ENCODE measurements around the gene MYZAP. TPM values are rescaled to one million over a fixed set of nuclear protein-coding genes. Genes with fewer than 3 reads are reported as not detected.

The MYZAP gene
- total and polyA plus RNA-seq, 2 of the 8 experiments (the other 6 are each of a cell fraction or from before 2014, with no cell fraction given) = 0.41 to 0.65 TPM

DNA sequence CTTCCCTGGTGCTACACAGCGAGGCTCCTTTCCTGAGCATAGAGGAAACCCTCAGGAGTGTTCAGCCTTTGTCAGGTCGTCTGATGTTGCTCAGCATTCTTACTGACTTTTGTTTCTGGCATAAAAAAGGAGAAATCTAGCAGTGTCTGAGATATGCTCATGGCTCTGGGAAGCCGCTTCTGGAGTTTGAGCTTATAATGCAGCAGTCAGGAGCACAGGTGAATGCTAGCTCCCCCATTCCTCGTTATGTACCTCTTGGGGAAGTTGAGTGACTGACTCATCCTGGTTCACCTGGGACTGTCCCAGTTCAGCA is 49.2 kb upstream of the MYZAP start:
- H3K27me3 ChIP-seq (replicated peaks in 1 of 4; ENCODE audit: control insufficient read depth in 3 of 4, extremely low read depth in 1 of 4, insufficient read depth in 3 of 4, low read length in 3 of 4) = no peaks in the 10 kb centered on the region
- H3K9ac ChIP-seq (replicated peaks in 1 of 4; ENCODE audit: extremely low read depth in 1 of 4, low read depth in 3 of 4, low read length in 3 of 4) = no peak overlapping the region
- FAIRE-seq (no peak), DNase-seq (ENCODE audit: low read depth in 1 of 2, low spot score in 2 of 2) (no peak)
- no peak overlapping the region for H2BK120ac ChIP-seq (replicated peaks; ENCODE audit: low read depth, low read length)
- no peak overlapping the region for H2AK5ac ChIP-seq (ENCODE audit: low read depth, low read length)
- H2BK5ac ChIP-seq (ENCODE audit: low read depth, low read length) = no peak overlapping the region
- no peaks in the 10 kb centered on the region for H3K79me2 ChIP-seq (ENCODE audit: control insufficient read depth in 1 of 2, insufficient read depth in 2 of 2, low read length in 2 of 2)
- no peak overlapping the region for H4K8ac ChIP-seq (ENCODE audit: extremely low read depth, insufficient read depth, low read length)
- no peak overlapping the region for H3K56ac ChIP-seq (replicated peaks; ENCODE audit: insufficient read length, low read depth, low read length)
- H2BK20ac ChIP-seq (ENCODE audit: low read length) = no peak overlapping the region
- H2AFZ ChIP-seq (ENCODE audit: low read length) = no peak overlapping the region
- no peak overlapping the region for H3K4me3 ChIP-seq (ENCODE audit: extremely low read depth in 1 of 4, insufficient read depth in 2 of 4, low read depth in 3 of 4, low read length in 4 of 4)
- H3K9me3 ChIP-seq (ENCODE audit: insufficient read depth in 2 of 2, low read depth in 1 of 2, low read length in 1 of 2) = no peaks in the 10 kb centered on the region
- no peaks in the 10 kb centered on the region; the same call in 1 of the 2 replicates for H3K79me1 ChIP-seq (ENCODE audit: low read depth, low read length)
- no peaks in the 10 kb centered on the region for H3K23me2 ChIP-seq (ENCODE audit: low read depth, low read length)
- no peak overlapping the region for H4K91ac ChIP-seq (replicated peaks; ENCODE audit: insufficient read length, low read length)
- H2BK12ac ChIP-seq (ENCODE audit: low read depth, low read length) = no peak overlapping the region
- no peak overlapping the region for H3K27ac ChIP-seq (ENCODE audit: low read depth, low read length)
- no peak overlapping the region for H3K23ac ChIP-seq (ENCODE audit: insufficient read length)
- no peak overlapping the region for H3K4ac ChIP-seq (replicated peaks; ENCODE audit: insufficient read length, low read depth, low read length)
- H4K5ac ChIP-seq (ENCODE audit: insufficient read length, low read depth, low read length) = no peak overlapping the region
- H2BK15ac ChIP-seq (ENCODE audit: low read length) = no peak overlapping the region
- no peaks in the 10 kb centered on the region for H4K20me1 ChIP-seq (replicated peaks in 1 of 2; ENCODE audit: control insufficient read depth in 1 of 2, insufficient read depth in 2 of 2, low read length in 2 of 2)
- H3K4me2 ChIP-seq (ENCODE audit: insufficient read depth in 1 of 2, low read depth in 2 of 2, low read length in 2 of 2) = no peak overlapping the region
- H3K4me1 ChIP-seq (replicated peaks in 1 of 4; ENCODE audit: control insufficient read depth in 3 of 4, insufficient read depth in 4 of 4, low read length in 3 of 4) = no peaks in the 10 kb centered on the region
- no peak overlapping the region for H3K18ac ChIP-seq (ENCODE audit: extremely low read depth, low read length)
- CTCF ChIA-PET (ENCODE audit: partially characterized antibody) = interaction anchor here (0.6 to 9.9 kb wide), 44 partner anchors 8 to 1051 kb away, joined by 3 to 181 read pairs (median 5); partner anchors contain the start of genes CGNL1 and POLR2M
- POLR2A ChIA-PET (ENCODE audit: partially characterized antibody) = no interaction called here
- H3K36me3 ChIP-seq (ENCODE audit: control insufficient read depth in 2 of 4, insufficient read depth in 4 of 4, low read length in 3 of 4) = peaks cover 17 to 53% (median 28%) of the 10 kb centered on the region in 4 experiments
- 58% methylated on average over 4 of the region's 4 CpGs; no CpG with 5 or more reads in 1 of the 2 experiments for WGBS, 2 experiments (ENCODE audit: extremely low coverage in 1 of 2, insufficient coverage in 1 of 2, insufficient read length in 1 of 2, insufficient replicate concordance in 2 of 2, low coverage in 1 of 2, low lambda C conversion rate in 2 of 2, missing lambda C conversion rate in 1 of 2)
- H3K14ac ChIP-seq (ENCODE audit: insufficient read length) = no peak overlapping the region
- TF ChIP-seq, protein P1, sequence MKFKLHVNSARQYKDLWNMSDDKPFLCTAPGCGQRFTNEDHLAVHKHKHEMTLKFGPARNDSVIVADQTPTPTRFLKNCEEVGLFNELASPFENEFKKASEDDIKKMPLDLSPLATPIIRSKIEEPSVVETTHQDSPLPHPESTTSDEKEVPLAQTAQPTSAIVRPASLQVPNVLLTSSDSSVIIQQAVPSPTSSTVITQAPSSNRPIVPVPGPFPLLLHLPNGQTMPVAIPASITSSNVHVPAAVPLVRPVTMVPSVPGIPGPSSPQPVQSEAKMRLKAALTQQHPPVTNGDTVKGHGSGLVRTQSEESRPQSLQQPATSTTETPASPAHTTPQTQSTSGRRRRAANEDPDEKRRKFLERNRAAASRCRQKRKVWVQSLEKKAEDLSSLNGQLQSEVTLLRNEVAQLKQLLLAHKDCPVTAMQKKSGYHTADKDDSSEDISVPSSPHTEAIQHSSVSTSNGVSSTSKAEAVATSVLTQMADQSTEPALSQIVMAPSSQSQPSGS (IDR thresholded peaks at IDR 0.05; ENCODE audit: low read length) = no peak
- TF ChIP-seq CBX5 (IDR thresholded peaks at IDR 0.05; ENCODE audit: low read depth, low read length) (no peak), ASH2L (IDR thresholded peaks at IDR 0.05; ENCODE audit: low read length) (no peak), TAF1 (IDR thresholded peaks at IDR 0.05; ENCODE audit: low read depth, low read length) (no peak), SIX5 (IDR thresholded peaks at IDR 0.05; ENCODE audit: low read depth, low read length) (no peak), KDM4A (IDR thresholded peaks at IDR 0.05; ENCODE audit: low read depth, low read length, severe bottlenecking) (no peak), TBP (IDR thresholded peaks at IDR 0.05; ENCODE audit: low read depth, low read length) (no peak), RFX5 (IDR thresholded peaks at IDR 0.05; ENCODE audit: borderline replicate concordance, low read depth, low read length) (no peak), ZNF274 (IDR thresholded peaks at IDR 0.05; ENCODE audit: borderline replicate concordance, extremely low read depth, low read length) (no peak), GTF2F1 (IDR thresholded peaks at IDR 0.05; ENCODE audit: borderline replicate concordance, low read depth, low read length) (no peak), JUN (IDR thresholded peaks at IDR 0.05; ENCODE audit: low read depth, low read length) (no peak), BACH1 (IDR thresholded peaks at IDR 0.05; ENCODE audit: low read length) (no peak), EZH2 (IDR thresholded peaks at IDR 0.05; ENCODE audit: low read depth, low read length, severe bottlenecking) (no peak), SP4 (IDR thresholded peaks at IDR 0.05; ENCODE audit: low read length) (no peak), POLR2A (IDR thresholded peaks at IDR 0.05; ENCODE audit: control extremely low read depth in 1 of 2, low read depth in 2 of 2, low read length in 2 of 2) (no peak)

Measured in H1 (cell line).